HG03039 (cell line): ENCODE measurements around the gene PRKG1.

Experiments used
- ATAC-seq: cut with Tn5 transposase; IDR thresholded peaks from one replicate; pipeline ENCODE4 v1.9.1; 2021; ENCODE audit warnings: mild to moderate bottlenecking, moderate library complexity; ENCODE audit not compliant: unreplicated experiment

The PRKG1 gene

GRCh38 chr10:52066383-52066782 is 992.1 kb downstream of the PRKG1 start:
- no peak for ATAC-seq

GRCh38 chr10:52068485-52068884 is 994.2 kb downstream of the PRKG1 start:
- no peak for ATAC-seq

- no peak for ATAC-seq
Observed at GRCh38 chr10:52071814-52072213, 997.5 kb downstream of the PRKG1 start.

- ATAC-seq = no peak
Observed at GRCh38 chr10:52074505-52075026, 1000.3 kb downstream of the PRKG1 start.

GRCh38 chr10:52077814-52078213 is 1003.5 kb downstream of the PRKG1 start:
- no peak for ATAC-seq

GRCh38 chr10:52078397-52078937 is 1004.2 kb downstream of the PRKG1 start:
- no peak for ATAC-seq

- no peak for ATAC-seq
Observed at GRCh38 chr10:52082307-52082706, 1008.0 kb downstream of the PRKG1 start.

- no peak for ATAC-seq
Observed at GRCh38 chr10:52083422-52083821, 1009.1 kb downstream of the PRKG1 start.

- ATAC-seq = no peak
Observed at GRCh38 chr10:52092390-52092789, 1018.1 kb downstream of the PRKG1 start.

GRCh38 chr10:52098130-52098529 is 1023.8 kb downstream of the PRKG1 start:
- no peak for ATAC-seq

GRCh38 chr10:52099026-52099600 is 1024.8 kb downstream of the PRKG1 start:
- no peak for ATAC-seq

- ATAC-seq = no peak
Observed at GRCh38 chr10:52100011-52100547, 1025.8 kb downstream of the PRKG1 start.

GRCh38 chr10:52105301-52105700 is 1031.0 kb downstream of the PRKG1 start:
- no peak for ATAC-seq

GRCh38 chr10:52106011-52106410 is 1031.7 kb downstream of the PRKG1 start:
- no peak for ATAC-seq

GRCh38 chr10:52106899-52107298 is 1032.6 kb downstream of the PRKG1 start:
- no peak for ATAC-seq

- no peak for ATAC-seq
Observed at GRCh38 chr10:52108236-52108635, 1033.9 kb downstream of the PRKG1 start.

- no peak for ATAC-seq
Observed at GRCh38 chr10:52110576-52110975, 1036.3 kb downstream of the PRKG1 start.

GRCh38 chr10:52111101-52111891 is 1037.0 kb downstream of the PRKG1 start:
- ATAC-seq = no peak

GRCh38 chr10:52115823-52116222 is 1041.5 kb downstream of the PRKG1 start:
- no peak for ATAC-seq

GRCh38 chr10:52119507-52119906 is 1045.2 kb downstream of the PRKG1 start:
- ATAC-seq = no peak

- ATAC-seq = no peak
Observed at GRCh38 chr10:52121688-52122087, 1047.4 kb downstream of the PRKG1 start.
